UCSD-AML1 (cell line): Measurements from ENCODE around the gene MMD.
"Not testable (repeated sequence)": the region's sequence is repeated elsewhere in the genome, so short reads cannot be mapped to it uniquely, and the experiment has no call there.

ENCODE experiments used
- DNase-seq: peaks from one replicate; lab custom pipeline; 2025; ENCODE audit not compliant: unreplicated experiment; lab: John Stamatoyannopoulos, UW

The MMD gene

GRCh38 chr17:55444471-55445441 lies 23.1 kb upstream of the MMD start:
- no peak for DNase-seq

GRCh38 chr17:55443904-55444303 lies 22.3 kb upstream of the MMD start:
- no peak for DNase-seq

DNA sequence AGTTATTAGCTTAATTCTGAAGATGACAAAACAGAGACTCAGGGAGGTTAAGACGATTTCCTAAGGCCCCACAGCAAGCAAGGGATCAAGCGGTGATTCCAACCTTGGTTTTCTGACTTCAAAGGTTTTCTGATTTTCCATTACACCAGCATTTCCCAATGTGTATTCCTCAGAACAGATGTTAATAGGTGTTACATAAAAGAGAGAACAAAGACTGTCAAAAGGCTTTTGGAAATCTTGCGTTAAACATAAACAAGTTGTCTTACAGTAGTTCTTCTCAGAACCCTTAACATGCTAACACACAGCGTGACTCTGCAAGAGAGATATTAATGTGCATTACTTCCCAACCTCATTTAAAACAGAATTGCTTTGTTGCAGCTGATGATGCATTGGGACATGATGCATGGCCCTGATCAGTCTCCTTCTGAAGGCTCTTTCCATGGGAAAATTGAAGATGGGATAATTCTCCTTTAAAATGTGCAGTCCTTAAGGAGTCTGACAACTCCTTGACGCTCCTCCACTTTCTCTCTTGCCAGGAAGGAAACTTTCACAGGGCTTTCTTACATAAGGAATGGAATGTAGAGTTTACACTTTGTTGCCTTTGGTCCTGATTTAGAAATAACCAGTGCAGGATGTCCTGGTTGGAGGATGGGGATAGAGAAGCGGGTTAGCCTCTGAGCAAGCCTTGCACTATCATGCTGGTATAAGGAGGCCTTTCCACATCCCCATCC lies 21.5 kb upstream of the MMD start:
- DNase-seq, result no peak

DNA sequence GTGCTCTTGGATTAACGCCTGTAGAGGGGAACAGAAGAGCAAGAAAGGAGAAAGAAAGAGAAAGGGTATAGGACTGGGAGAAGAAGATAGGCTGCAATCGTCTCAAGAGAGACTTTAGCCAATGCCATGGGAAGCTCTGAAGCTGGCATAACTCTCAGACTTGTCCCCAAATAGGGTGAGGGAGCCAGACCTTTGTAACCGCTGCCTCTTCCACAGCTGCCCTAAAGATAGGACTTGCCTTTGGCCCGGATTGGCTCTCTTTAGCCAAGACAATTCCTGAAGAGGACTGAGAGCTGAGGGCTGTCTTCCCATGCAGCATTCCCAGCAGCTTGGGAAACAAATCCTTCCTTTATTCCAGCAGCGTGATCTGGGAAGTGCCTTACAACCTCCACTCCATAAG lies 20.8 kb upstream of the MMD start:
- no peak for DNase-seq

GRCh38 chr17:55441544-55441943 lies 19.9 kb upstream of the MMD start:
- DNase-seq, result no peak

- DNase-seq, result no peak
Observed at GRCh38 chr17:55440391-55440790, 18.8 kb upstream of the MMD start.

DNA sequence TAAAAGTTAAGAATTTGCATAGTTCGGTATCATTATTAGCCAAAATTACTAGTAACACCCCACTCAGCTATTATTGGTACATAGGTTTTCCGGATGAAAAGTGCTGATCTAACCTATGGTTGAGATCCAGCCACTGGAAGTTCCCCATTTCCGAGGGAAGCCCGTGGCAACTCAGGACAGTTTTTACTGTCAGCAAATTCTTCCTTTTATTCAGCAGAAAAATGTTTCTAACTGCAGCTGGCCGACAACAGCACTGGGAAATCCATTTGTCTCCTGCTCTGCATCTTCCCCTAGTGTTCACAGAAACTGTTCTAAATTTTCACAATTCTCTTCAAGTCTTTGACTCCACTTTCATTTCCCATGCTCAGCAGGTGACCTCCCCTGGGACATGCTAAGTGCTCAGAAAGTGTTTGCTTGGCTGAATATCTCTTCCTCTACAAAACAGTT lies 15.5 kb upstream of the MMD start:
- DNase-seq, result no peak

- DNase-seq, result no peak
Observed at GRCh38 chr17:55436224-55437158, 14.9 kb upstream of the MMD start.

DNA sequence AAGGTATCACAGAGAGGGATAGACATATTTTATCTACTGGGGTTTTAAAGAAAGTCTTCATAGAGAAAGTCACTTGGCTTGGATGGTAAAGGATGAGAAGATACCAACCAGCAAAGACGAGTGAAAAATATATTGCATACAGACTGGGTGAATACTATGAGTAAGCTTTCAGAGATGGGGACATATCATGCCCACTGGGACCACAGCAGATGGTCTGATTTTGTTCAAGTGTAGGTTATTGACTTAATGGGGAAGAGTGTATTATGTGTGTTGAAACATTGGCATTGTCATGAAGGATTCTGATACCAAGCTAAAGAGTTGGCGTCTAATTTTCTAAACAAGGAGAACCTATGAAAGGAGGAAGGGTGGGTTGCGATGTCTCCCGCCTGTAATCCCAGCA lies 13.8 kb upstream of the MMD start:
- no peak for DNase-seq

DNA sequence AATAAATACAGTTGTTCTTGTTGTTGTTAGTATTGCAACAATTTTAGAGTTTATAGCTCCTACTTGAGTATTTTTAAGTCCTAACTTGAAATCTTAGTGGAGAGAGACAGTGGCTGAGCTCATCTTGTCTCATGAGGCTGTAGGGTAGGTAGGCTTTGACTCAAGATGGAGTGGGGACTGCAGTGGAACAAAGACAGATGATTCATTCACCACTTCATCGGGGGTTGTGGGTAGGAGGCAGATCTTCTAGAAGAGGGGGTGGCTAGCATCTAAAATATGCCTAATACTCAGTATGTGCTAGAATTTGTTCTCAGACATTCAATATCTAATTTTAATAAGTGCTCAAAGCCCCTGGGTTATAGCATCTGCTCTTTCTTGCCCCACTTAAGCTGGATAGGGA lies 13.1 kb upstream of the MMD start:
- DNase-seq, result no peak

- no peak for DNase-seq
Observed at GRCh38 chr17:55433629-55434422, 12.2 kb upstream of the MMD start.

DNA sequence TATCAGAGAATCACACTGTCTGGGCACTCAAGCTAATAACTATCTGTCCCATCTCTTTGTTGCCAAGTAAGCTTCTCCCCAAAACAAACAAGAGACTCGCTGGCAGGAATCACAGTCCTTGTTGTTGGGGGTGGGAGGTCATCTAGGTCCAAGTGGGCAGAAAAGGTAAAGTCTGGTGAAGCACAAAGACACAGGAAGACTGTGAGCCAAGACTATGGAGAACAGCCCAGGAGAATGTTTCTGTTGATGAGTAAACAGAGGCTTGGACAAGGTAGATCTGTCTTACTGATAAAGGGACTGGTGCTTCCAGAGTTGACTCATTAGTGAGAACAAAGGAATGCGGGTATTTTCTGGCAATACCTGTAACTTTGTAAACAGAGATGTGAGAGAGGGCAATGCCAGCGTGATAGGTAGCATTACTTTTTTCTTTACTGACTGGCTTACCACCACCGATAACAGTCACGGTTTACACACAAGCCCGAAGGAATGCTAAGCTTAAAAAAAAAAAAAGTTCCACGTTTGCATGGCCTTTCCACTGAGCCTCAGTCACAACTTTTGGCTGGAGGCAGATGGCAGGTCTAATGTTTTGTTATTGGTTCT lies 11.5 kb upstream of the MMD start:
- DNase-seq, result no peak

DNA sequence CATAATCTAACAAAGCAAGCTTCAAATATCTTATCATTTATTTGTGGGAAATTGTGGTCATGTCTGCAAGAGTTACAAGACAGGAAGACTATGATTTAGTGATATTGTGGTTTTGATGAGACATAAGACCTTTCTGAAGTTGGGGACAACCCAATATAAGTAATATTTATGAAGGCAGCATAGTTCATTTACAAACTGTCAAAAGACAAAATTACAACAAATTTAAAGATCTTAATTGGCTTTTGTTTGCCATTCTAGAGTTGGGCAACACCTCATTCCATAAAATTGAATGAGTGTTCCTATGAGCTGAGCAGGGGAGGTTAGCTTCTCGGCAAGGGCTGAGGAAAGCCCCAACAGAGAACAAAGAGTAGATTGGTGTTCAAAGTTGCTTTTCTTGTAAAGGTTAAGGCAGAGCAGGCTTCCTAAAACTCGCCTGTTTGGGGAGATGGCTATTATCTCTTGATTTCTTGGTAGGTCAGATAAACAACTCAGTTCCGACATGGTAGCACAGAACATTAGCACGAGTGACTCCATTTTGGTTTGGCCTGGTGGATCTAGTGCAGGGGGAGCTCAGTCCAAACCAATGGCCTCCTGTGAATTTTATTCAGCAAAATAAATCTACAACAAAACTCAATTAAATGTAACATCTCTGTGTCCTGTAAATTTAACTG lies 10.9 kb upstream of the MMD start:
- no peak for DNase-seq

DNA sequence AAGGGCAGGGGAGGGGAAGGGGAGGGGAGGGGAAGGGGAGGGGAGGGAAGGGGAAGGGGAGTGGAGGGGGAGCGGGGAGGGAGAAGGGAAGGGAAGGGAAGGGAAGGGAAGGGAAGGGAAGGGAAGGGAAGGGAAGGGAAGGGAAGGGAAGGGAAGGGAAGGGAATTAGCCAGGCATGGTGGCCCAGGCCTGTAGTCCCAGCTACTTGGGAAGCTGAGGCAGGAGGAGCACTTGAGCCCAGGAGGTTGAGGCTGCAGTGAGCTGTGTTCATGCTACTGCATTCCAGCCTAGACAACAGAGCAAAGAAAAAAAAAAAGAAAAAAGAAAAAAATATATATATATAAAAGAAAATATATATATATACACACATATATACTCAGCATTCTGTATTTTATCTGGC lies 10.3 kb upstream of the MMD start:
- DNase-seq, result not testable (repeated sequence)

- DNase-seq, result no peak
Observed at GRCh38 chr17:55430541-55431288, 9.1 kb upstream of the MMD start.

DNA sequence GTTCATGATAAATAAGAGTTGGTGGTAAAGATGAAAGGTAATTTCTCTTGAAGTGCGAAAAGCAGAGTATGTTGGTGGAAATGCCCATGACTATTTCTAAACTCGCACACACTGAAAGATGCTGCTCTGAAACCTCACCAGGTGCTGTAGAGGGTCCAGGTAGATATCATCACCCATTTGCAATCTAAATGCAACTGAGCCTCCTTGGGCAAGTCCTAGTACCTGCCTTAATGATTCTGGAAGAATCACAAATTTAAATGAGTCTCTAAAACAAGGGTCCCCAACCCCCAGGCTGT lies 5.9 kb upstream of the MMD start:
- no peak for DNase-seq

DNA sequence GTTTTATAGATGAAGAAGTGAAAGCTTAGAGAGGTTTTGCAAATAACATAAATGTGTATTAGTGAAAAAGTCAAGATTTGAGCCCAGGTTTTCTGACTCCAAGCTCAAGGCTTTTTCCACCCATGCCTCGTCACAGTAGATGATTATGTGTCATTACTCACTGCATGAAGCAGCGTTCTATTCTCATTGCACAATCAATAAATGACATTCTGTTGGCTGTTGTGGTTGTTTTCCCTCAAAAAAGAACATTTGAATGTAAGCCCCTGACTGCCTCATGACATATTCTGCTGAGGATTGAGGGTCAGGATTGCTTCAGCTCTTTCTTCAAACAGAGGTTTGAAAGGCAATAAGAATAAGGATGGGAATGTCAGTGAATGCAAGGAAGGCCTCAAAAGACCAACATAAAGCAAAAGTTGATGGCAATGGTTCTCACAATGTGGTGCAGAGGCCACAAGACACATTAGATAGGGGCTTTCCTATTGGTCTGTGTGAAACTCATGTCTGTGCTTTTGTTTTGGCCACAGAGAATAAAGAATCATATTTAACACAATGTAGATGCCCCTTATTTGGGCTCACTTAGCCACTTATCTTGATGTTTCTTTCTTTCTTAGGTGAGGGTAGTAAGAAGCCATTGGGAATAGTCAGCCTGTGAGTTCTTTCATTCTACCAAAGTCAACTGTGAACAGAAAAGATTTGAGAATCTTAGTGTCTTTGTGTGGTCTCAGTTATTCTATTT lies 5.4 kb upstream of the MMD start:
- no peak for DNase-seq

GRCh38 chr17:55424893-55425540 lies 3.4 kb upstream of the MMD start:
- no peak for DNase-seq
